Activated CD8-positive, alpha-beta memory T cell treated with anti-CD3 and anti-CD28 coated beads for 24 hours (primary cell): ENCODE measurements around the gene ZMYND8.

Experiments used
- DNase-seq: peaks from one replicate; pipeline ENCODE4 v3.0.0-alpha.2; 2020

ZMYND8 gene

GRCh38 chr20:47353692-47354463, 2.6 kb downstream of the ZMYND8 start:
- no peak for DNase-seq

- no peak for DNase-seq
Observed at GRCh38 chr20:47353239-47353691, 3.2 kb downstream of the ZMYND8 start.

- DNase-seq: no peak
Observed at GRCh38 chr20:47352332-47353238, 3.9 kb downstream of the ZMYND8 start.

- DNase-seq: no peak
Observed at GRCh38 chr20:47351643-47352331, 4.7 kb downstream of the ZMYND8 start.

DNA sequence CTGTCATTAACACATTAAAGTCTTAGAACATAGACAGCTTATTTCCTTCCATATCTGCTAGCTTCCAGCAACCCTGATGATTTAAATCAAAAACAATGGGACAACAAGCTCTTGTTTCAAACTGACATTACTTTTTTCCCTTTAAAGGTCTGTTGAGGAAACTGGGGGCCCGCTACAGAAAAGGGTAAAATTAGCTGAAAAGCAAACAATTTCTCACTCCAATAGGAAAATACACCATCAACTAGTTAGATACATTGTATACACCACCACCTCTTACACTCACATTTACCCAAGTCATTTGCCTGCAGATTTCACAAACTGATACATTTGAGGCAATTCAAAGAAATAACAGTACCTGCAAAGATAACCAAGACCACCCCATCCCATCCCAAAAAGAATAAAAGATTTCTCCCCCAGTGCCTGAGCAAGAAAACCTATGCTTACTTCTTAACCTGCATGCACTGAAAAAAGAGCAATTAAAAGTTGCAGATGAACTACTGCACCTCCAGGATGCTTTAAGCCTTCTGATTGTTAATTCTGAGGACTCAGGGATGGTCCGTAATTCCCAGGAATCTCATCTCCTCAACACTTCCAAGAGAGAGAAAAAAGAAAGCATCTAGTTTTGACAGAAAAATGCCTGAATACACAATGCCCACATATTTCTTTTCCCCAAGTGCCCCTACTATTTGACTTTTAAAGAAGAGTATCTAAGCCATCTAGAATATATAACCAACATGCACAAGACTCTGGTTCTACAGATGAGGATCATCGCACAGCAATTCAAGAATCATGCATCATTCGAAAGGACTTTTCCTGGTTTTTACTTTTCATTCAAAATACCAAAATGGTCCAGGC, 5.6 kb downstream of the ZMYND8 start:
- DNase-seq: no peak

DNA sequence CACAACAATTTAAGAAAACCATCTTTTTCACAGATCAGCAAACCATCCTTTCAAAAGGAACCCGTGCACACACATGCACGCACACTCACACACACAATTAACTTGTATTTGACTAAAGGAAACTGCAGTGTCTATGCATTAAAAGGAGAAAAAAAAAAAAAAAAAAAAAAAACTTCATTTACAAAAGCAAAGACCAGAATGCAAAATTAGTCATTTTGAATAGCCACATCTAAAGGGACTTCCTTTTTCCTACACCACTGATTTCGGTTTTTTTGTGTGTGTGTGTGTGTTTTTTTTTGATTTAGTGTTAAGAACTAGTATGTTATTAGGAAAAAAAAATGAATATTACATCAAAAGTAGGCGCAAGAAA, 6.3 kb downstream of the ZMYND8 start:
- DNase-seq: no peak

- no peak for DNase-seq
Observed at GRCh38 chr20:47349365-47350180, 6.9 kb downstream of the ZMYND8 start.

GRCh38 chr20:47348539-47349142, 7.9 kb downstream of the ZMYND8 start:
- no peak for DNase-seq

- DNase-seq: no peak
Observed at GRCh38 chr20:47347661-47348435, 8.7 kb downstream of the ZMYND8 start.

DNA sequence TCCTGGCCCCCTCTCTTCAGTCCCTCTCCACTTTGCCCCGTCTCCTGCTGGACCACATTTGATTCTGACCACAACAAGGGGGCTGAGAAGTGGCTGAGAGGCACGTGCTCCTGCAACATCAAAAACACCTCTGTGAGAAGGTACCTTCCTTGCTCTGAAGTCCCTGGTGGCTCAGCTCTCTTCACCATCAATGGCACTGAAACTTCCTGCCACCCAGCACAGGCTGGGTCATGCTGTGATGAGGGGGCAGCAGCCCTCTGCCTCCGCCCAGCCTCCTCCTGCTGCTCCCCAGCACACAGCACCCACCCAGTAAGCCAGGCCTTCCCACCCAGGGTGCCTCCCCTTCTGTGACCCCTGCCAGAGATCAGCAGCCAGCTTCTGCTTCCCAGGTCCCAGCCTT, 10.3 kb downstream of the ZMYND8 start:
- no peak for DNase-seq

GRCh38 chr20:47345214-47345613, 11.3 kb downstream of the ZMYND8 start:
- no peak for DNase-seq

DNA sequence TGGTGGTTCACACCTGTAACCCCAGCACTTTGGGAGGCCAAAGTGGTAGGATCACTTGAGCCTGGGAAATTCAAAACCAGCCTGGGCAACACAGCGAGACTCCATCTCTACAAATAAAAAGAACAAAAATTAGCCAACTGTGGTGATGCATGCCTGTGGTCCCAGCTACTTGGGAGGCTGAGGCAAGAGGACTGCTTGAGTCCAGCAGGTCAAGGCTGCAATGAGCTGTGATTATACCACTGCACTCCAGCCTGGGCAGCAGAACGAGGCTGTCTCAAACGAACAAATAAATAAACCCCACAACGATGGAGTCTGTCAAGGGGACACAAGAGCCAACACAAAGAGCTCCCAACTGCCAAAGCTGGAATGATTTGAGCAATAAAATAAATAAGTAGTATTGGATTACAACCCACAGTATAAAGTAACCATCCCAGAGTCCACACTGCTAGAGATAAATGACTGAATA, 13.5 kb downstream of the ZMYND8 start:
- DNase-seq: no peak

DNA sequence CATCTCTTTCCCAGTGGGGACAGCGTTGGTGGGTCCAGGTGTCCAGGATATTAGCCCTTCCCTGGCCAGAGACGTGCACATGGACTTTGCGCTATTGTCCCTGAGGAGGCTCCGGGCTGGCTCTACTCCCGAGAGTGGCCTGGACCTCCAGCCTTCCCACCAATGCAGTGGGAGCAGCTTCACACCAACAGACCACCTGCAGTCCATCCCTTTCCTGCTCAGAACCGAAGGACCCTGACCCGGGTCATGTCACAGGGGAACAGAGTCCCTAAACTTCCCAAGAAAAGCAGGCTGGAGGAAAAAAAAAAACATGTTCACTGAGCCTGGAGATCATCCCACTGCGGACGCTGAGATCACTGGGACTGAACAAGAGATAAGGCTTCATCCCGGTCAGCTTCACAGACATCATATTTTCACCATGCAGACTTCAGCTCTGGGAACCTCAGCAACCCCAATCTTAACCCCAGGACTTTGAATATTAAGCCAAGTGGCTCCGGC, 18.3 kb downstream of the ZMYND8 start:
- DNase-seq: no peak

- no peak for DNase-seq
Observed at GRCh38 chr20:47337413-47337812, 19.1 kb downstream of the ZMYND8 start.

DNA sequence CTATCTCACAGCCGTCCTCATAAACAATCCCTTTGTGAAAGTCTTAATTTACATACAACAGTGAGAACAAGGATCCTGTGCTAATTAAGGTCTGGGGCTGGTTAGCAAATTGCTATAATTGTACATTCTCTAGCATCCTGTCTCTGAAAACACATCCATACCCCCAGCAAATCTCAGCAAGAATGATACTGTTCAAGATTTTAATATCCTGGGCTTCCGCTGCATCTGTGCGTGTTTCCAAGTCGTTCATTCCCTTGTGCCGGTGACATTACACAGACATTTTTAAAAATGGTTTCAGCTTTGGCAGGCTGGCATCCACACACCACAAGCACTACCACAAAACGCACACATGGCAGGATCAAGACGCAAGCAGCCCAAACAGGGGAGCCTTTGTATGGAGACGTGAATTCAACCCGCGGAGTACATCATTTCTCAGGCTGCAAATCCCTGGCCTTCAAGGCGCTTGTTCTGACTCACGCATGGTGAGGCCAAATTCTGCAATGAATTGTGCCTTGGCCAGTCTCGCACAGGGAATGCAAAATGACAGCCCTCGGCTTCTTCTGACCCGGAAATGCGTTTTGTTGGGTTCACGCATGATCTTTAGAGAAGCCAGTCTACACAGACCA, 20.3 kb downstream of the ZMYND8 start:
- no peak for DNase-seq

DNA sequence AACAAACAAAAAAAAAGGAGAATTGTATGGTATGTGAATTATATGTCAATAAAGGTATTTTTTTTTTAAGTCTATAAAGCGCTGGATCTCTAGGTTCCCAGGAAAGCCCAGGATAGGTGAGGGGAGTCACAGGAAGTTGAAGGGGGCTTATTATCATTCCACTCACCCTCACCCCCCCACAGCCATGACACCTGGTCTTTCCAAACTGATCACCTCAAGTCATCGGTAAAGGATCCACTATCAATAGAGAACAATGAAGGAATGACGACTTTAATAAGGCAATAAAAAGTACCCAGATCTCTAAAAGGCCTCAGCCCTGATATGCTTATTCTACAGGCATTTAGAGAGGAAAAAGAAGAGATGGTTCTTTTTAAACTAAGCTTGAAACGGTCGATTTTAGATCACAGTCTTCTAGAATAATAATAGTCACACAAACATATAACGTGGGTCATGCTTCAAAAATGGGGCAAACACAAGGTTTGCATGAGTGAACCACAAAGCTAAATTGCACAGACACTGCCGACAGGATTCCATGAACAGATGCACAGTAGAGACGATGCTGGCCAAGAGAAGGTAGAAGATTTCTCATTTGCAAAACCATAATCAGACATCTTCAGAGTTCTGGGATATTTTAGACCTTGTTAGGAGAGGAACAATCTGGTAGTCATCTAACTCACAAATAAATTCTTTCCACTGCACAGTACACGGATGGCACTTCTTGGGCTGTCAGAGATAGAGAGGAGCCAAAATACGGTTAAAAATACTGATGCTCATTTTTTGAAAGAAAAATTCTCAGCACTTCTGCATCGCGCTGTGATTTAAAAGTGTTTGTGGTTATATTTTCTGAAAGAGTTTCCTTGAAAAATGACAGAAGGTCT, 21.0 kb downstream of the ZMYND8 start:
- DNase-seq: no peak

- DNase-seq: no peak
Observed at GRCh38 chr20:47334022-47334551, 22.4 kb downstream of the ZMYND8 start.
